GM19043 (cell line): Measurements from ENCODE around the gene RHBDL3.
A peak's percentile ranks its signal among the peaks of the same experiment; 100 is the strongest.
"Not testable (repeated sequence)": the region's sequence is repeated elsewhere in the genome, so short reads cannot be mapped to it uniquely, and the experiment has no call there.

Experiments used
- ATAC-seq: cut with Tn5 transposase; IDR thresholded peaks from one replicate; pipeline ENCODE4 v1.9.1; 2021; ENCODE audit warnings: low read depth; ENCODE audit not compliant: unreplicated experiment

The RHBDL3 gene

DNA sequence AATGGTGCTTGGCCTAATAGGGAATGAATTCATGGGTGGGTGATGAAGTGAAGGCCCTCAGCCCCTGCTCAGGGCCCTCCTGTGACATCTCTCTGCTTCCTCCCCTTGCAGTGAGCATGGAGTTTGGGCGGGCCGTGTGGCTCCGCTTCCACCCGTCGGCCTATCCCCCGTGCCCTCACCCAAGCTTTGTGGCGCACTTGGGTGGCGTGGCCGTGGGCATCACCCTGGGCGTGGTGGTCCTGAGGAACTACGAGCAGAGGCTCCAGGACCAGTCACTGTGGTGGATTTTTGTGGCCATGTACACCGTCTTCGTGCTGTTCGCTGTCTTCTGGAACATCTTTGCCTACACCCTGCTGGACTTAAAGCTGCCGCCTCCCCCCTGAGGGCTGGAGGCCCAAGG, 55.2 kb downstream of the RHBDL3 start:
- no peak for ATAC-seq

GRCh38 chr17:32323046-32323445, 57.4 kb downstream of the RHBDL3 start:
- no peak for ATAC-seq

DNA sequence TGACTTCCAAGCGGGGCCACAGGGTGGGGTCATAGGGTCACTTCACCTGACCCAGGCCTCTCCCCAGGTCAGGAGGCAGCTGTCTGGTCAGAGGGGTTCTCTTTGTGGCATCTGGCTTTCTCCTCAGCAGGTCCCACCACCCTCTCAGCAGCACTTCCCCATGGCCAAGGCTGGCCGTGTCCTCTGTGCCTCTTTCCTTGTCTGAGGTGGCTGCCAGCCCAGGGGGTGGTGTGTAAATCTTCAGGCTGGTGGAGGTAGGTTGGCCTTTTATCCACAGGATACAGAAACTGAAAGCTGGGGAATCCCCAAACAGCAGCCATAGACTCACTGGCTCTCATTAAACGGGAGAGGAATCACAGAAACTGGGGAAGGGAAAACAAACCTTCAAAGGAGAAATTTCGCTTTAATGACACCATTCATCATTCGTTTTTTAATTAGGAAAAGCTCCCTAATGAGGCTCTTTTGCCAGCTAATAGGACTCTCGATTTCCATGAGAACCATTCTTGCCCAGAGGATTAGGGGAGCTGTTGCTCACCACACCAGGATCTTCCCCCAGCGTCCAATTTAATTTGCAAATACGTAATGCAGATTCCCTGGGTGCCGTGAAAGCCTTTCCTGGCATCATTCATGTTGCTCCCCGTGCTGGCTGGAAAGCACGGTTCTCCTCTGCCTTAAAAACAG, 58.3 kb downstream of the RHBDL3 start:
- ATAC-seq: no peak

DNA sequence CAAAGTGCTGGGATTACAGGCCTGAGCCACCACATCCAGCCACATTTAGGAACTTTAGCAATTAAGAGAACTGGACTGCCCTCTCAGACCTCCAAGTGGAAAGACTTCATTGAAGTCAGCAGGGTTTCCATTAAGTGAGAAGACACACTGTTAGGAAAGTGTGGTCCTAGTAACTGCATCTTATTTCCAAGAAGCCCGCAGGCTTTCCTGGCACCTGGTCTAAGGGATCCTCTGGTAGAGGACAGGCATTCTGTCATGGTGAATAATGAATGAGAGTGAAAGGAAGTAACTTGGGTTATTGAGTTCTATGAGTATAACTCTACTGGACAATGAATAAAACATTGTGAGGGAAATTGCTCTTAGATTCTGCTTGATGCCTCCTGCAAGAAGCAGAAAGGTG, 62.3 kb downstream of the RHBDL3 start:
- no peak for ATAC-seq

GRCh38 chr17:32330147-32330546, 64.5 kb downstream of the RHBDL3 start:
- ATAC-seq: no peak

- no peak for ATAC-seq
Observed at GRCh38 chr17:32331243-32332040, 65.8 kb downstream of the RHBDL3 start.

GRCh38 chr17:32333187-32333586, 67.6 kb downstream of the RHBDL3 start:
- no peak for ATAC-seq

DNA sequence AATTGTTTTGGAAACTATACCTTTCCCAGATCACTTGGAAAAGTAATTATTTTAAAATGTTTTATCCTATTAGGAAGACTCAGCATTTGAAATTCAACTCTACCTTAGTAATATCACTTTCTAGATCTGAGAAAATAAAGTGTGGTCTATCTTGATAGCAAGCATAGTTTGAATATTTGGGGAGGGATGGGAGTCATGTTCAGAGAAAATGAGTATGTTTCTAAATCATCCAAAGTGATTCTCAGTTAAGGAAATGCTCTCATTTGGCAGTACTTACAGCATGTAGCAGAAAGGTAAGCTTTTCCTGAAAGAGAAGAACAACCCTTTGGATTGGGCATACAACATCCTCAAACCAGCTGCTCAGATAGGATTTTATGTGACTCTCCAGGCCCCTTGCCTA, 69.4 kb downstream of the RHBDL3 start:
- ATAC-seq: no peak

DNA sequence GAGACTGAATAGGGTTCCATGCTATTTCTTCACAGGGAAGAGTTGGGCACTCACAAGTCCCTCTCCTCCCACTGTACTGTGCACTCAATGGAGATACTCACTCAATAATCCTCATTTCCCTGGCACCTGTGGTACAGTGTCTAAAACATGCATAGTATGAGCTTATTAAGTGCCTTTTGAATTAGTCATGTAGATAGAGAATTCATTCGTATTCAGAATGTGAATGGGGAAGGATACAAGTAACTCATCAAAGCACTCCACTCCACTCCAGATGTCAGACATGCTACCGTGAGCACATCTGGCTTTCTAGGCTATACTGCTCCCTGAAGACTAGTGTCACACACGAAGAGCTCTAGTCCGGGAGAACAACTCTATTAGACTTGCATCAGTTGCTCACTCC, 70.1 kb downstream of the RHBDL3 start:
- no peak for ATAC-seq

- ATAC-seq: no peak
Observed at GRCh38 chr17:32341141-32341856, 75.7 kb downstream of the RHBDL3 start.

DNA sequence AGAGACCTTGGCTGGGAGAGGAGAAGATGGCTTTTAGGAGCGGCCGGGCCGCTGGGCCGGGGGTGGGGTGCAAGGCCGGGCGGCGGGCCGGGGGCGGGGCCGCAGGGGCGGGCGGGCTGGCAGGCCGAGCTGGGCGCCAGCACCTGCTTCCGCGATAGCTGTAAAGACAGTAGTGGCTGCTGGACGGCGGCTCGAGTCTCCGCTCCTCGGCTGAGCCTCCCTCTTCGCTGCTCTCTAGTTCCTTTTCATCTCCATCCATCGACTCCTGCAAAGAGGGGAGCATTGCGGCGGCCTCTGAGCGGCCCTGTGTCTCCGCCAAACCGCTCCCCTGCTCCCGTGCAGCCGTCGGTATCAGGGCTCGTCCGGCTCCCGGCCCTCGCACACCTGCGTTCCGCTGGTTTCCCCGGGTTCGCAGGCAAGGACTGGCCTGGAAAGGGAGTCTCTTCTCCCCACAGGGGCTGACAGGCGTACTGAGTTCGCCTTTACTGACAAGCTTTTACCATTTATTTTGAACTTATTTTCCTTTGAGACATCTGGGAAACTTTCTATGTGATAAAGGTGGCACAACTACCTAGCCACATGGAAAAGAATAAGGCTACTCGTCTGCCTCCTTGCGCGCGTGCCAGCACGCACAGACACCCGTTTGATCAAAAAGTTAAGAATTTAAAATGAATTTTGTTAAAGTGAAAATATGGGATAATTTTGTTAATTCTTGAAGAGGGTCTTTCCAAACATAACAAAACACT, 76.4 kb downstream of the RHBDL3 start, which contains the start of gene C17orf75:
Gene C17orf75 (minus strand): TSS at position 317 of the 746 bp plus-strand sequence. CDS start 34 bp downstream, at position 283.
- ATAC-seq: peak; percentile 82

- no peak for ATAC-seq
Observed at GRCh38 chr17:32342603-32343325, 77.1 kb downstream of the RHBDL3 start.

GRCh38 chr17:32345951-32346600, 80.4 kb downstream of the RHBDL3 start:
- ATAC-seq: no peak

DNA sequence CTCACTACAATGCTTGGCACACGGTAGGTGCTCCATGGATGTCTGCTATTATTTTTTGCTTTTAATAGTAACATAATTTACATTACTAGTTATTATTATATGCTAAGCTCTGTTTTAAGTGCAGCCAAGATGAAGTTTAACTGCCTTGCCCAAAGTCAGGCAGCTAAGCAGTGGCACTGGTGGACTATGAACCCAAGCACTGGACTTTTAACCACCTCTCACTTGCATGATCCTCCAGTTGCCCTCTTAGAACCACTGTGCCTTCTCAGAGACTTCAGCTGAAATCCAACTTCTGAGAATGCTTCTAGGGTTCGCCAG, 82.8 kb downstream of the RHBDL3 start:
- ATAC-seq: no peak

GRCh38 chr17:32349503-32349853, 83.8 kb downstream of the RHBDL3 start:
- ATAC-seq: no peak

DNA sequence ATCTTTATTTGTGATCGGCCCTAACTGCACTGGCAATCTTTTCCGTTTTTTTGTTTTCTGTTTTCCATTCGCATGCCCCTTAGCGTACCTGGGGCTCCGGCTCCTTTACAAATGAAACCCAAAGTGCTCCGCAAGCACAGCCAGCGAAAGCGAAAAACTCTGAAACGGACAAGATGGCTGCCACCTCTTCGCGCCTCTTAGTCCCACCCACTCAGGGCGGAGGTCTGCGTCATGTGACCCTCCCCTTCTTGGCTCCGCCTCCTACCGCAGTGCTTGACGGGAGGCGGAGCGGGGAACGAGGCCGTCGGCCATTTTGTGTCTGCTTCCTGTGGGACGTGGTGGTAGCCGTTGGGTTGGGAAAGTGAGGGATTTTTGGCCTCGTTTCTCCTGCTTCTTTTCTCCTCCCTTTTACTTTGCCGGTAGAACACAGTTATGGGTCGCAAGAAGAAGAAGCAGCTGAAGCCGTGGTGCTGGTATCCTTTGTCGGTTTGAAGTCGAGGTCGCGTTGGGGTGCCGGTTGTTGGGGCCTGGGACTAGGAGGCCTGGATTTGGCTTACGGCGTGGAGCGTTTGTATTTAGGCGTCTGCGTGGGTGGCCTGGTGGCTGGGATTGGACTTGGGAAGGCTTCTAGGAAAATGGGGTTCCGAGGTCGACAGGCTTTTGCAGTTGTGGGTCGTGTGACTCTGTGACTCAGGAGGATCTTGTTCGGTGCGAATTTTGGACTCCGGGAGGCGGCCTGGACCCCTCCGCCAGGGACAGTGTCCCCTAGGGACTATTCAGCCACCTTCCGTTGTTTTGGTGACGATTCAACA, 84.4 kb downstream of the RHBDL3 start, which contains the start of gene ZNF207:
Gene ZNF207 (plus strand): TSS at position 304 of the 812 bp plus-strand sequence. CDS start 129 bp downstream, at position 433.
- peak; percentile 66 for ATAC-seq

DNA sequence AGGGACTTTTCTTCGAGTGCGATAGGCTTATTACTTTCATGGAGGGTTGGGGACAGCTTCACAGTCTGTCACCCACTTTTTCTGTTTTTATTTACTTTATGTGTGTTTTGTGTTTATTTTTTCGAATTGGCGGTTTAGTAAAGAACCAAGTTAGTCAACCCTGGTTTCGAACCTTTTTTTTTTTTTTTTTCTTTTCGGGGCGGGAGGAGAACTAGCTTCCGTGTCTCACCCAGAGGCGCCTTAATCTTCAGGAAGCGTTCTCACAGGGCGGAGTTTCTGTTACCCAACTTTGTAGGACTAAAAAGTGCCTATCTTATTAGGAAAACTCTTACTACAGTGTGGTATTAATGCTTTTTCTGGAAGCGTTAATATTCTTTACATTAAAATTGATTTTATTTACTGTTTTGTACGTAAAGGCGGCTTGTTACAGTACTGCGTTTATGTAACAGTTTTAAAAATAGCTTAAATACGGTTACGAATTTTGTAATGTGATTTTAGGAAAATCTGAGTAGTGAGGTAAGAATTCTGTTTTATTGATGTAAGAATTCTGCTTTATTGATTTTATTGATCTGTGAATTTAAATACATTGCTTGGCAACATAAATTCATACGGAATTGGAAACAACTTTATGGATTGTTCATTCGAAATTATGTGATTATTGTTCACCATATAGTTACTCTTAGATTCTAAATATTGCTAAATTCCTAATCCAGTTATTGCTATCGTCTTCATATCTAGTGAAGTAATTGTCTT, 85.2 kb downstream of the RHBDL3 start:
- ATAC-seq: peak; percentile 24

- not testable (repeated sequence) for ATAC-seq
Observed at GRCh38 chr17:32352734-32353133, 87.1 kb downstream of the RHBDL3 start.
